T follicular helper cell (primary cell): ENCODE data around the gene SLC6A3.
"Not testable (repeated sequence)": the region's sequence is repeated elsewhere in the genome, so short reads cannot be mapped to it uniquely, and the experiment has no call there.

Experiments
- DNase-seq: peaks from one replicate; pipeline ENCODE4 v3.0.0-alpha.2; 2020; ENCODE audit warnings: low read depth

The SLC6A3 gene

DNA sequence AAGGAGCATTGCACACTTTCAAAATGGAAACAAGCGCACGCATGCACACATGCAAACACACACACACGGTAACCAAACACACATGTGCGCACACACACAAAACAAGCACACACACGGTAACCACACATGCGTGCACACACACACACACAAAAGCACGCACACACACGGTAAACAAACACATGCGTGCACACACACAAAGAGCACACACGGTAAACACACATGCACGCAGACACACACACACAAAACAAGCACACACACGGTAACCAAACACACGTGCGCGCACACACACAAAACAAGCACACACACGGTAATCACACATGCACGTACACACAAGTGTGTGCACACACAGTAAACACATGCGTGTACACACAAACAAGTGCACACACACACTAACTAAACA, 19.3 kb upstream of the SLC6A3 start:
- DNase-seq = no peak

DNA sequence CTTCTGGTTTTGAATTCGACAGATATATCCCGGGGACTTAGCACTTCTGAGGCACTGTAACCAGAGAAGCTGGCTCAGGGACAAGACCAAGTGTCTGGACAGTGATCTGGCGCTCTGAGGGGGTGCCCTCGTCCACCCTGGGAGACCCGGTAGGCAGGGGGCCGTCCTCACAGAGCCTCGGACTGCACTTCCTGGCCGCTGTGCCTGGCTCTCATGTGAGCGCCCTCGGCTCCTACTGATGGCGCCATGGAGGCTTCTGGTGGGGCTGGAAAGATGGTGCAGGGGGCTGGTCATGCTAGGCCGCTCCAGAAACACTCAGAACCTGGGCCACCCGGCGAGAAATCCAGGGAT, 18.8 kb upstream of the SLC6A3 start:
- DNase-seq = no peak

- DNase-seq = no peak
Observed at GRCh38 chr5:1463326-1464095, 18.3 kb upstream of the SLC6A3 start.

- DNase-seq = no peak
Observed at GRCh38 chr5:1462358-1462757, 17.1 kb upstream of the SLC6A3 start.

DNA sequence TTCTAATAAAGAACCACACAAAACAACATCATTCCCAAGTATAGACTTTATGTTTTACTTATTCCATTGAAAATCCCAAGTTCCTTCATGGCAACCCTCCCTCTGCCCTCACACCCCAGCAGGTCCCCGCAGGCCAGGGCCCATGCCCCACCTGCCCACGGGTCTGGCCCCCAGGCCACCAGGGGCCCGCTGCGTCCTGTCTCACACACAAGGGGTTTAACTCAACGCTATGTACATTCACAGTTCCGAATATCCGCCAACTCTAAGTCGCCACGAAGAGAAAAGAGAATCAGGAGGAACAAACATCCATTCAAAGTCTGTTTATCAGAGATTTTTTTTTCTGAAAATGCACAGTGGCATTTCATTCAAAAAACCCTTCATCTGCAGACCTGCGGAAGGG, 16.2 kb upstream of the SLC6A3 start:
- no peak for DNase-seq

GRCh38 chr5:1460054-1460682, 14.9 kb upstream of the SLC6A3 start:
- no peak for DNase-seq

DNA sequence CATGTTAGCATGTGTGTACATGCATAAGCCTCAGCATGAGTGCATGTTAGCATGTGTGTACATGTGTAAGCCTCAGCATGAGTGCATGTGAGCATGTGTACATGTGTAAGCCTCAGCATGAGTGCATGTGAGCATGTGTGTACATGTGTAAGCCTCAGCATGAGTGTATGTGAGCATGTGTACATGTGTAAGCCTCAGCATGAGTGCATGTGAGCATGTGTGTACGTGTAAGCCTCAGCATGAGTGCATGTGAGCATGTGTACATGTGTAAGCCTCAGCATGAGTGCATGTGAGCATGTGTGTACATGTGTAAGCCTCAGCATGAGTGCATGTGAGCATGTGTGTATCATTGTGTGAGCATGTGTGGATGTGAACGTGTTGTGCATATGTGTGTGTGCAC, 14.2 kb upstream of the SLC6A3 start:
- not testable (repeated sequence) for DNase-seq

DNA sequence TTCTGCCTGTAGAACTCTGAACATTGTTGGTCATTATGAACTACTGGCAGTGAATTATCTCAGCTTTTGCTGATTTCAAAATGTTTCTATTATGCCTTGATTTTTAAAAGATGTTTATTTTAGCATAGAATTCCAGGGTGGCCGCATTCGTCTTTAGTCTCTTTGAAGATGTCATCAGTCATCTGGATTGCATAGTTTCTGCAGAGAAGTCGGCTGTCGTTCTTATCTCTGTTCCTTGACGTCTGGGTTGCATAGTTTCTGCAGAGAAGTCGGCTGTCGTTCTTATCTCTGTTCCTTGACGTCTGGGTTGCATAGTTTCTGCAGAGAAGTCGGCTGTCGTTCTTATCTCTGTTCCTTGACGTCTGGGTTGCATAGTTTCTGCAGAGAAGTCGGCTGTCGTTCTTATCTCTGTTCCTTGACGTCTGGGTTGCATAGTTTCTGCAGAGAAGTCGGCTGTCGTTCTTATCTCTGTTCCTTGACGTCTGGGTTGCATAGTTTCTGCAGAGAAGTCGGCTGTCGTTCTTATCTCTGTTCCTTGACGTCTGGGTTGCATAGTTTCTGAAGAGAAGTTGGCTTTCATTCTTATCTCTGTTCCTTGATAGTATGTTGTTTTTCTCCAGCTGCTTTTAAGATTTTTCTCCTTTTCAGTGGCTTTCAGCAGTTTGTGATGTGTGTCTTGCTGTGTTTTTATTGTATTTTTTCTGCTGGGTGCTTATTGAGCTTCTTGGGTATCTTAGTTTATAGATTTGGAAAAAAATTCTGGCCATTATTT, 11.1 kb upstream of the SLC6A3 start:
- not testable (repeated sequence) for DNase-seq

DNA sequence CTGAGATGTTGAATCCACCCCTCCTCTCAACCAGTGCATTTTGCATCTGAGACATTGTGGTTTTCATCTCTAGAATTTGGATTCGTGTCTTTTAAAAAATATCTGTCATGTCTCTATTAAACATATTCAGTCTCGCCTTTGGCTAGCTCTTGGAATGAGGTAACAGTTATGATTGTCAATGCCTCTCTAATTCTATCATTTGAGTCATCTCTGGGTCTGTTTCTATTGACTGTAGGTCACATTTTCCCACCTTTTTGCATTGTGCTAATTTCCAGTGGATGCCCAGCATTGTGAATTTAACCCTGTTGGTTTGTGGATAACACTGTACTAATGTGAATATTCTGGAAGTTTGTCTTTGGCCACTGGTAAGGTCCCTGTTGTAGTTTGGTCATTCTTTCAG, 8.4 kb upstream of the SLC6A3 start:
- DNase-seq = no peak

DNA sequence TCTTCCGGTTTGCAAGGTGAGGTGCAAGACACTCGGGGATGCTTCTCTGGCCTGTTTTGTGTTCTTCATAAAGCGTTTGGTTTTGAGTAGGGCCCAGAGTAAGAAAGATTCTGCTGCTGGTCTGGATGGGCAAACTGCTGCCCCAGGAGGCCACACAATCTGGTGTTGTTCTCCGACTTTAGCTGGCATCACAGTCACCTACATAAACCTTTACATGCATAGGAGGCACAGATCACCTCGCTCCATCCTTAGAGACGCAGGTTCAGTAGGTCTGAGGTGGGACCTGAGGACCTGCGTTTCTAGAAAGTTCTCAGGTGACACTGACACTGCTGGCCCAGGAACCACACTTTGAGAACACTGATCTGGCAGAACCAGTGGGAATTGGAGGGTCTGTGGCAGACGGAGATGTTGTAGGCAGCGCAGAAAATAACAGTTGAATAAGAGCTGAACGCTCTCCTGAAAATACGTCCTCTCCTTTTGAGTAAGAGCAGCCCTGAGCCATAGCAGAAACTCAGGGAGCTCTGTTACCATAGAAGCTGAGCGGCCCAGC, 3.9 kb upstream of the SLC6A3 start:
- DNase-seq = no peak

- DNase-seq = no peak
Observed at GRCh38 chr5:1448511-1449011, 3.3 kb upstream of the SLC6A3 start.

- DNase-seq = no peak
Observed at GRCh38 chr5:1447671-1448361, 2.6 kb upstream of the SLC6A3 start.

- no peak for DNase-seq
Observed at GRCh38 chr5:1446602-1447343, 1.5 kb upstream of the SLC6A3 start.

- no peak for DNase-seq
Observed at GRCh38 chr5:1445689-1446601, 705 bp upstream of the SLC6A3 start.

GRCh38 chr5:1444361-1445189, 665 bp downstream of the SLC6A3 start:
- no peak for DNase-seq

GRCh38 chr5:1443991-1444360, 1.3 kb downstream of the SLC6A3 start:
- no peak for DNase-seq

- DNase-seq = no peak
Observed at GRCh38 chr5:1443171-1443570, 2.1 kb downstream of the SLC6A3 start.

DNA sequence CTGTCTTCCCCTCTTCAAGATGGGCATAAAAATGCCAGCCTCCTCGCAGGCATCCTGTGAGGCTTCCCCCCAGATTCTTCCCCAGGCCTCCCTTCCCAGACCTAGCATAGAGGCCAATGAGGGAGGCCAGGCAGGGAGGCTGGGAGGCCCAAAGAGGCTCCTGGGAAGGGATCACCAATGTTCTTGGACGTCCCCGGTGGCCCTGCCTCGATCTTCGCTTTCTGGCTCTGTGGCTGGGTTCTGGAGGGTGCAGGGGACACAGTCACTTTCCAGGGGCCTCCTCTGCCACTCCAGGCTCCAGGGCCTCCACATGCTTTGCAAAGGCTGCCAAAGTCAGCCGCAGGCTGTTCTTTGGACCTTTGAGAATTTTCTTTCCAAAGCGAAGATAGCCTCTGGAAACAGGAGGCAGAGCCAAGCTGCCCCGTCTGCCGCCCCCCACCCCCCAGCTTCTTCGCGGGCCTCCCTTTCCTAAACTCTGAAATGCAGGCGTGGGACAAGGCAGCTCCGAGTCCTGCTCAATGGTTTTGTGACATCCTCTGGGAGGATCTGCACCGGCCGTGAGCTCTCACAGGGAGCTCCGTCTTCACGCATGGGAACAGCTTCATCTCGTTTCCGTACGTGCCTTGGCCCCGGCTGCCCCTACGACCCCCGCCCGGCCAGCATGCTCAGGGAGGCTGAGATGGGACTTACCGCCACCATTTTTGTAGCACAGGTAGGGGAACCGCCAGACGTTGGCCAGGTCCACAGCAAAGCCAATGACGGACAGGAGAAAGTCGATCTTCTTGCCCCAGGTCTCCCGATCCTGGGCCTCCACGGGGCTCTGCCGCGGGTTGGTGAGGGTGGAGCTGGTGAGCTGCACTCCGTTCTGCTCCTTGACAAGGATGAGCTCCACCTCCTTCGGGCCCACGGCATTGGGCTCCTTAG, 2.8 kb downstream of the SLC6A3 start:
- DNase-seq = no peak
